ENCODE data around the gene PPP2R5E.
"Not testable (repeated sequence)": the region's sequence is repeated elsewhere in the genome, so short reads cannot be mapped to it uniquely, and the experiment has no call there.

Gene PPP2R5E

GRCh38 chr14:63431466-63431865 is 111.7 kb downstream of the PPP2R5E start:
- DNase-seq, result no peak

- no peak for DNase-seq
These were observed 114.7 kb downstream of the PPP2R5E start for GRCh38 chr14:63428486-63428885.

- no peak for DNase-seq
These were observed 116.3 kb downstream of the PPP2R5E start for GRCh38 chr14:63426838-63427352.

- DNase-seq, result no peak
These were observed 119.3 kb downstream of the PPP2R5E start for GRCh38 chr14:63423889-63424288.

GRCh38 chr14:63423381-63423780 is 119.8 kb downstream of the PPP2R5E start:
- DNase-seq, result no peak

- no peak for DNase-seq
These were observed 121.3 kb downstream of the PPP2R5E start for GRCh38 chr14:63421919-63422318.

GRCh38 chr14:63421226-63421625 is 122.0 kb downstream of the PPP2R5E start:
- no peak for DNase-seq

GRCh38 chr14:63418020-63418419 is 125.2 kb downstream of the PPP2R5E start:
- no peak for DNase-seq

GRCh38 chr14:63413009-63413408 is 130.2 kb downstream of the PPP2R5E start:
- DNase-seq, result no peak

GRCh38 chr14:63406333-63406732 is 136.8 kb downstream of the PPP2R5E start:
- no peak for DNase-seq

- DNase-seq, result no peak
These were observed 137.5 kb downstream of the PPP2R5E start for GRCh38 chr14:63405715-63406114.

GRCh38 chr14:63404906-63405305 is 138.3 kb downstream of the PPP2R5E start:
- DNase-seq, result no peak

GRCh38 chr14:63401646-63402045 is 141.5 kb downstream of the PPP2R5E start:
- DNase-seq, result no peak

GRCh38 chr14:63398952-63399351 is 144.2 kb downstream of the PPP2R5E start:
- no peak for DNase-seq

- no peak for DNase-seq
These were observed 148.3 kb downstream of the PPP2R5E start for GRCh38 chr14:63394841-63395240.

GRCh38 chr14:63394432-63394831 is 148.7 kb downstream of the PPP2R5E start:
- DNase-seq, result no peak

- DNase-seq, result no peak
These were observed 150.2 kb downstream of the PPP2R5E start for GRCh38 chr14:63393012-63393411.

GRCh38 chr14:63392236-63392635 is 150.9 kb downstream of the PPP2R5E start:
- no peak for DNase-seq

- peak; percentile 73 for DNase-seq
These were observed 154.3 kb downstream of the PPP2R5E start for GRCh38 chr14:63388766-63389431.

- no peak for DNase-seq
These were observed 155.5 kb downstream of the PPP2R5E start for GRCh38 chr14:63387711-63388110.

GRCh38 chr14:63383776-63384367 is 159.3 kb downstream of the PPP2R5E start:
- peak; percentile 54 for DNase-seq

GRCh38 chr14:63378444-63378843 is 164.7 kb downstream of the PPP2R5E start:
- DNase-seq, result no peak

- DNase-seq, result no peak
These were observed 167.4 kb downstream of the PPP2R5E start for GRCh38 chr14:63375769-63376168.

GRCh38 chr14:63371613-63372012 is 171.6 kb downstream of the PPP2R5E start:
- not testable (repeated sequence) for DNase-seq

GRCh38 chr14:63371033-63371432 is 172.1 kb downstream of the PPP2R5E start:
- DNase-seq, result peak; percentile 24

Measured in activated CD4-positive, alpha-beta T cell treated with anti-CD3 and anti-CD28 coated beads, Interleukin-2, Interleukin-6, amounts not matched to agents 100 ng/mL and 50 ng/mL, durations not matched to agents 16 hours and 8 hours (primary cell).